NCI-H82 treated with DMSO at 0.1 percent for 48 hours (cell line): ENCODE results near the gene CCDC88B.

Source experiments
- DNase-seq: peaks from one replicate; lab custom pipeline; 2025; ENCODE audit not compliant: unreplicated experiment; lab: John Stamatoyannopoulos, UW

Gene CCDC88B

GRCh38 chr11:64406221-64406946, 66.4 kb downstream of the CCDC88B start:
- DNase-seq, result no peak
